ENCODE results near the gene SLC22A4. TPM values are rescaled to one million over a fixed set of nuclear protein-coding genes. Genes with fewer than 3 reads are reported as not detected.

The SLC22A4 gene
- total RNA-seq, 1 experiment from 2014 or later, result 1.5 TPM

GRCh38 chr5:132315529-132316067 is 21.4 kb downstream of the SLC22A4 start:
- ATAC-seq (no peak), DNase-seq (ENCODE audit: low read depth, low spot score) (no peak)
- no TSS peak for BruUV-seq (replicated peaks)
- H3K27ac ChIP-seq (ENCODE audit: low read length), result no peak overlapping the region
- H3K9me3 ChIP-seq (ENCODE audit: control insufficient read depth, insufficient read depth, low read depth, low read length), result no peaks in the 10 kb centered on the region
- H3K4me3 ChIP-seq (ENCODE audit: low read depth in 2 of 2, low read length in 2 of 2), result no peak overlapping the region
- TF ChIP-seq SIN3A (IDR thresholded peaks at IDR 0.05; ENCODE audit: borderline replicate concordance, insufficient read depth, low read depth, low read length), result no peak
- TF ChIP-seq REST (IDR thresholded peaks at IDR 0.05; ENCODE audit: insufficient read depth in 1 of 2, low read depth in 2 of 2, low read length in 1 of 2), result no peak
- no peak for TF ChIP-seq POLR2AphosphoS5 (IDR thresholded peaks at IDR 0.05; ENCODE audit: low read depth, low read length)
- no peak for TF ChIP-seq CTCF (IDR thresholded peaks at IDR 0.05)
- no peak for TF ChIP-seq TCF7L2 (IDR thresholded peaks at IDR 0.05; ENCODE audit: low read depth, low read length)
- in situ Hi-C loops (cut with HindIII; ENCODE audit: low pct_unique_long_range_greater_than_20kb, low sequenced_read_pairs), result no loop called here
- no peaks in the 10 kb centered on the region for H3K4me1 ChIP-seq (ENCODE audit: control insufficient read depth, insufficient read depth, low read length)
- intact Hi-C loops (cut with micrococcal nuclease; ENCODE audit: unreplicated experiment), result no loop called here
- no peaks in the 10 kb centered on the region for H3K27me3 ChIP-seq (ENCODE audit: control insufficient read depth, insufficient read depth, low read length)
- ChIA-PET CTCF (no interaction called here), POLR2A (no interaction called here)
- no peaks in the 10 kb centered on the region for H3K36me3 ChIP-seq (ENCODE audit: control insufficient read depth, insufficient read depth, low read length)

- H3K36me3 ChIP-seq (ENCODE audit: control insufficient read depth, insufficient read depth, low read length), result no peaks in the 10 kb centered on the region
Measured at GRCh38 chr5:132319975-132320374, 25.8 kb downstream of the SLC22A4 start.

More at GRCh38 chr5:132319975-132320374, 25.8 kb downstream of the SLC22A4 start:
- ATAC-seq, result no peak
- H3K4me1 ChIP-seq (ENCODE audit: control insufficient read depth, insufficient read depth, low read length), result no peaks in the 10 kb centered on the region
- TF ChIP-seq TCF7L2 (IDR thresholded peaks at IDR 0.05; ENCODE audit: low read depth, low read length) (no peak), CTCF (IDR thresholded peaks at IDR 0.05) (no peak), POLR2AphosphoS5 (IDR thresholded peaks at IDR 0.05; ENCODE audit: low read depth, low read length) (no peak), SIN3A (IDR thresholded peaks at IDR 0.05; ENCODE audit: borderline replicate concordance, insufficient read depth, low read depth, low read length) (no peak), REST (IDR thresholded peaks at IDR 0.05; ENCODE audit: insufficient read depth in 1 of 2, low read depth in 2 of 2, low read length in 1 of 2) (no peak)
- BruUV-seq (replicated peaks), result no TSS peak
- no peaks in the 10 kb centered on the region for H3K27me3 ChIP-seq (ENCODE audit: control insufficient read depth, insufficient read depth, low read length)
- H3K4me3 ChIP-seq (ENCODE audit: low read depth in 2 of 2, low read length in 2 of 2), result no peak overlapping the region
- no peak overlapping the region for H3K27ac ChIP-seq (ENCODE audit: low read length)
- CTCF ChIA-PET, result no interaction called here
- DNase-seq (ENCODE audit: low read depth, low spot score), result no peak
- intact Hi-C loops (cut with micrococcal nuclease; ENCODE audit: unreplicated experiment), result no loop called here
- POLR2A ChIA-PET, result no interaction called here
- in situ Hi-C loops (cut with HindIII; ENCODE audit: low pct_unique_long_range_greater_than_20kb, low sequenced_read_pairs), result no loop called here
- no peaks in the 10 kb centered on the region for H3K9me3 ChIP-seq (ENCODE audit: control insufficient read depth, insufficient read depth, low read depth, low read length)

All from Panc1 (cell line).